Mammary epithelial cell (primary cell): ENCODE measurements around the gene NPFF.

ENCODE experiments used
- CTCF ChIP-seq, 2 donors: IDR thresholded peaks in 1 of 2; conservative IDR thresholded peaks in 1 of 2; 2 replicates each; pipeline ENCODE4 v1.5.1; 2011 to 2012; ENCODE audit warnings: inconsistent platforms in 2 of 2, low read length in 2 of 2, mild to moderate bottlenecking in 2 of 2, control low read depth in 1 of 2, low read depth in 1 of 2; ENCODE audit not compliant: insufficient read depth in 1 of 2; ENCODE audit errors: extremely low read depth in 1 of 2
- EZH2 ChIP-seq: IDR thresholded peaks from 2 replicates; pipeline ENCODE4 v1.6.1; 2012; ENCODE audit warnings: low read length, inconsistent platforms, borderline replicate concordance

DNA sequence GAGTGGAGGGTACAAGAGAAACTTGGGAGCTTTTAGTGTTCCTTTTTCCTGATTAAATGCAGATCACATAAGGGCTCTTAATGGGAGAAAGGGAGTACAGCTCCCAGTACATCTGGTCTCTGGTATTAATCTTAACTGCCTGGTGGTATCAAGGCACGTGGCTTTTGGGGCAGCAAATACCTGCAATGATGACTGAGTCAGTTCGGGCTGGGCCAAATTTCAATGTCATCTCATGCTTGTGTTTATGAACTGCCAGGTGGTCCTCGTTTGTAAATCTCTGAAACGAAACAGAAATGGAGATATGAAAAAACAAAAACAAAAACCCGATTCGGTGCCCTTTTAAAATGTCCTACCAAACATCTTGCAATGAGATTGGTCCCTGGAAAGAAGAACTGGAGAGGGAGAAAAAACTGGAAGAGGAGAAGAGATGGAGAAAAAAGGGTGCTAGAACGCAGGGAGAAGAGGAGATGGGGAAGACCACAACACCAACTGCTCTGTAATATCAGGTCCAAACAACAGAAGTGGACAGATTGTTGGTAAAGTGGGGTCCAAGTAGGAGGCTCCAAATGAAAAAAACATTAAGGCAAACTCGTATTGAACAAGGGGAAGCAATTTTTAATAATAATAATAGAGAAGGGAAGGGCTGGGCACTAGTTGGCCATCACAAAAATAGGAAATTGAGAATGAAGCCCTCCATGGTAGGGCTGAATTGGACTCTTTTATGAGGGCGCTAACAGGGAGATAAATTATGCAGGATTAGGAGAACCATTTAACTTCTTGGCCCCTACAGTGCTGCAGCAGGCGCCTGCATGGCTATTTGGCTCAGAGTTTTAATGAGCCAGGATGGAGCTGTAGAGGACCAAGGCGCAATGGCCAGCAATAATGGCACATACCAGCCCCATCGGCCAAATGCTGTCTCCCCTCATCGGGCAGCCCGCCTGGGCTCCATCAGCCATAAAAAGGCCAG is 45.4 kb upstream of the NPFF start:
- TF ChIP-seq CTCF (conservative IDR thresholded peaks at IDR 0.05 in 1 of 2, IDR thresholded peaks at IDR 0.05 in 1 of 2; ENCODE audit: extremely low read depth in 1 of 2, insufficient read depth in 1 of 2, low read depth in 1 of 2, low read length in 2 of 2) (no peak), EZH2 (no peak)
